SK-N-MC (cell line): Measurements from ENCODE around the gene RASSF1.

Experiments used
- EZH2 ChIP-seq: fragments of 200-600 bp; sonication (generic); IDR thresholded peaks from one replicate; pipeline ENCODE4 v1.6.1; 2017; ENCODE audit warnings: antibody characterized with exemption
- POLR2AphosphoS5 ChIP-seq: IDR thresholded peaks from 2 replicates; pipeline ENCODE4 v1.6.1; 2012; ENCODE audit warnings: mild to moderate bottlenecking, low read depth, low read length, borderline replicate concordance

DNA sequence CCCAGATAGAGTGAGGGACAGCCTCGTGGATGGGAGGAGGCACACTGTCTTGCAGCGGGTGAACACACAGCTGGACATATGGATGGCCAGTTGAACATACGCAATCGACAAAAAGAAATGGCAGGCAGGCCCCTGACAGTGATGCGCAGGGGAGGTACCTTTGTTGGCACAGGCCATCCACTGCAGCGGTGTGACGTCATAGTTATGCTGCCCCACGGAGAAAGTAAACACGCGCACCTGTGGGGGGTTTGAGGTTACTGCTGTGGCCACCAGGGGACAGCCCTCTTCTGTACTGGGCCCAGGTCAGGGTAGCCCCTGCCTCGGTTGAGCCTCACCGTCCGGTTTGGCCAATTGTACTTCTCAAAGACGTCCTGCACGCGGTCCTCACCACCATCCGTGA lies 38.1 kb upstream of the RASSF1 start:
- TF ChIP-seq EZH2 (no peak), POLR2AphosphoS5 (no peak)
